Fibroblast of villous mesenchyme (primary cell): Measurements from ENCODE around the gene DOCK8. TPM values are rescaled to one million over a fixed set of nuclear protein-coding genes. Genes with fewer than 3 reads are reported as not detected.

ENCODE experiments used
- DNase-seq: peaks from one replicate; pipeline ENCODE4 v3.0.0-alpha.2; 2010; ENCODE audit warnings: low read depth
- H3K4me3 ChIP-seq: 2 replicates; pipeline ENCODE4 v1.5.1; 2011; ENCODE audit warnings: low read depth, mild to moderate bottlenecking, low read length
- total RNA-seq: library from RNA; depleted of rRNA; stranded (reverse); fragments of >200 nt; gene quantifications from 2 replicates; pipeline ENCODE4 v1.2.3, GENCODE V29; 2012
- TF ChIP-seq, protein P1 (sequence below): IDR thresholded peaks from 2 replicates; pipeline ENCODE4 v1.5.1; 2012; ENCODE audit warnings: low read depth, mild to moderate bottlenecking, low read length; ENCODE audit not compliant: insufficient read depth

Gene DOCK8
- total RNA-seq, 1 donor = 2.6 TPM

DNA sequence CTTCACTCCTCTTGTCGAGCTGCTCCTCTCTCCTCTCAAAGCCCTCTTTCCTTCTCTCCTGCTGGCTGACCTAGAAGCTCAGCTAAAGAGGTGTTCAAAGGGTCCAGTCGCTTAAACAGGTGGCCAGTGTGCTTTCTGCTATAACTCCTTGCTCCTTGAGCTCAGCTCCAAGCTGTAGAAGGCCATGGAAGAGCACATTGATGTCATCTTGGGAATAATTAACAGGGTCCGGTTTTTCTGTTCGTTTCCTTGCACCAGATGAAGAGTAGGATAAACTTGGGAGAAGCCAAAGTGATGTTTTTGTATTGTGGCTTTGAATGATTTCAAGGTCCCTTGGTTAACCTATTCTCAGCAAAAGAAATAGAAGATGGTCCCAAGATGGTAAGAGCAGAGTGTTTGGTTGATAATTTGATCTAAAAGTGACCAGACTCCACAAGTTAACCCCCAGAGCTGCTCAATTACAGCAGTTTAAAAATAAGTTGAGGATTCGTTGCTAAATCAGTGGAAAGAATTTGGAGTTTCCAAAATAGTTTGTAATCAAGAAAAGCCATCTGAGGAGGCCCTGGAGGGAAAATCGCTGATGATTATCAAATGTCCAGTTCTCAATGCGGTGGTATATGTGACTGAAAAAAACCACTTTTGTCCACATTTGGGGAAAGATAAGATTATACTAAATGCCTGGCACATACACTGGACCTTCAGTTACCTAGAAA, 148.1 kb downstream of the DOCK8 start:
- no peak for DNase-seq
- TF ChIP-seq, protein P1, sequence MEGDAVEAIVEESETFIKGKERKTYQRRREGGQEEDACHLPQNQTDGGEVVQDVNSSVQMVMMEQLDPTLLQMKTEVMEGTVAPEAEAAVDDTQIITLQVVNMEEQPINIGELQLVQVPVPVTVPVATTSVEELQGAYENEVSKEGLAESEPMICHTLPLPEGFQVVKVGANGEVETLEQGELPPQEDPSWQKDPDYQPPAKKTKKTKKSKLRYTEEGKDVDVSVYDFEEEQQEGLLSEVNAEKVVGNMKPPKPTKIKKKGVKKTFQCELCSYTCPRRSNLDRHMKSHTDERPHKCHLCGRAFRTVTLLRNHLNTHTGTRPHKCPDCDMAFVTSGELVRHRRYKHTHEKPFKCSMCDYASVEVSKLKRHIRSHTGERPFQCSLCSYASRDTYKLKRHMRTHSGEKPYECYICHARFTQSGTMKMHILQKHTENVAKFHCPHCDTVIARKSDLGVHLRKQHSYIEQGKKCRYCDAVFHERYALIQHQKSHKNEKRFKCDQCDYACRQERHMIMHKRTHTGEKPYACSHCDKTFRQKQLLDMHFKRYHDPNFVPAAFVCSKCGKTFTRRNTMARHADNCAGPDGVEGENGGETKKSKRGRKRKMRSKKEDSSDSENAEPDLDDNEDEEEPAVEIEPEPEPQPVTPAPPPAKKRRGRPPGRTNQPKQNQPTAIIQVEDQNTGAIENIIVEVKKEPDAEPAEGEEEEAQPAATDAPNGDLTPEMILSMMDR = no peak
- H3K4me3 ChIP-seq = no peak overlapping the region

DNA sequence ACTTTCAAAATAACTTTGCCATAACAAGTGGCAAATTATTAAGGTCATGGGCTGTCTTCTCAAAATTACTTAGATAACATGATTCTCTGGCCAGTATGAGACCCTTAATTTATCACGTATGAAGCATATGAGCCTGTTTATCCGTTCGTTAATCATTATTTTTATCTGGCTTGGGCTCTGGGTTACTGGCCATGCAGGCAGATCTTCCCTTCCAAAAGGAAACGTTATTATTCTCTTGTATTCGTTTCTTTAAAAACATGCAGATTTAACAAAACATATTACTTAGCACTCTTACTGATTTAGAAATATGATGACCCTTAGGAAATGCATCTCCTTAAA, 148.6 kb downstream of the DOCK8 start:
- TF ChIP-seq, protein P1 = no peak
- DNase-seq = no peak

DNA sequence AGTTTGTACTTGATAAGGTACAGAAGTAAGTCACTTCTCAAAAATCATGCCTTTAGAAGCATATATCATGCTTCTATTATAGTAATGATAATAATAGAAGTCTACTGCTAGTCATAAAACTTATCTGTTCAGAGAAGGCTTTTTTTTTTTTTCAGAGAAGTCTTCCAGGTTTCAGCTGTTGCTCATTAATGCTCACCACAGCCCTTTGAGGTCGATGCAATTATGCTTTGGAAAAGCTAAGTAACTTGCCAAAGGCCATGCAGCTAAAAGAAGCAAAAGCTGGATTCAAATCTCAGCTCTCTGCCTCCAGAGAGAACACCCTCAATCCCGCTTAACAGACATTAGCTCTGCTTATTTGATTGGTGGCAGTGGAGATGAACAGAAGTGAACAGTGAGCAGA, 150.8 kb downstream of the DOCK8 start:
- H3K4me3 ChIP-seq = no peak overlapping the region
- TF ChIP-seq, protein P1 = no peak
- DNase-seq = peak; percentile 9

More for the DNA sequence above, 148.6 kb downstream of the DOCK8 start:
- H3K4me3 ChIP-seq = no peak overlapping the region

DNA sequence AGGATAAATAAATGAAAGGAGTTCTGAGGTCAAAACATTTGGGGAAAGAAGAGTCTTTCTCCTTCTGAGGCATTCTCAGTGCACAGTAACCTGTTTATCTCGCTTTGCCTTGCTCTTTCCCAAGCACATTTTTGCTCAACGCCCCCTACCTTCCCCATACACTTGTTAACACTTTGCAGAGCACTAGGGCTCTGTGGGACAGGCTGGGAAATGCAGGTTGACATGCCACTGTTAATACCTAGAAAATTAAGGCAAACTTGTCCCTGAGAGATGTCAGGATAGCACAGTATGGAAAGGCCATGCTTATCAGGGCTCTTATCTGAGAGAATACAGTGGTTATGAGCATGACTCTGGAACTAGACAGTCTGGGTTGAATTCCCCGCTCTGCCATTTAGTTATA, 152.0 kb downstream of the DOCK8 start:
- H3K4me3 ChIP-seq = no peak overlapping the region
- no peak for DNase-seq
- TF ChIP-seq, protein P1 = no peak

DNA sequence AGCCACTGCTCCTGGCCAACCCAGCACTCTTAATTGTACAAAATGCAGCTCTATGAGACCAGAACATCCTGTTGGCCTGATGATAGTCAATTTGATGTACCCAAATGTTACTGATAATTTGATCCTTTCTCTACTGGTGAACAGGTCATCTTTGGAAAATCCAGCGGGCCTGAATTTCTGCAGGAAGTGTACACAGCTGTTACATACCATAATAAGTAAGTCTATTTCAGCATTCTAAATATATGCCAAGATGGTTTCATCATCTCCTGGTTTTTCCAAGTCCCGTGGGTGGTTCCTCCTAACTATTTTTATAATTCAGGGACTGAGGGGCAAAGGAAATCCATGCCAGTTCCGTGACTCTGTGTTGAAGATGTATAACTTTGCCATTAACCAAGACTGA, 155.4 kb downstream of the DOCK8 start:
- H3K4me3 ChIP-seq = no peak overlapping the region
- no peak for DNase-seq
- TF ChIP-seq, protein P1 = no peak

DNA sequence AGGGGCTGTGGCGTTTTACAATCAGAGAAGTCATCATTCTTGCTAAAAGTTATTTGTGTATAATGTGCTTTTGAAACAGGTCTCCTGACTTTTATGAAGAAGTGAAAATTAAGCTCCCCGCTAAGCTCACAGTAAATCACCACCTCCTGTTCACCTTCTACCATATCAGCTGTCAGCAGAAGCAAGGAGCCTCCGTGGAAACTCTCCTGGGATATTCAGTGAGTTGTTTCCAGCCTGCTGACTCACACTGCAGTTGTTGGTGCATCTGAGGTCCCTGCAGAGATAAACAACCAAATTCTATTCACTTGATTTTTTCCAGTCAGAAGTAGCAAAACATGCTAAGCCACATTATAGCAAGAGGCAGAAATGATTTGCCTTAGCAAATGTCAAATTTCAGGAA, 156.7 kb downstream of the DOCK8 start:
- no peak overlapping the region for H3K4me3 ChIP-seq
- TF ChIP-seq, protein P1 = no peak
- DNase-seq = peak; percentile 30

DNA sequence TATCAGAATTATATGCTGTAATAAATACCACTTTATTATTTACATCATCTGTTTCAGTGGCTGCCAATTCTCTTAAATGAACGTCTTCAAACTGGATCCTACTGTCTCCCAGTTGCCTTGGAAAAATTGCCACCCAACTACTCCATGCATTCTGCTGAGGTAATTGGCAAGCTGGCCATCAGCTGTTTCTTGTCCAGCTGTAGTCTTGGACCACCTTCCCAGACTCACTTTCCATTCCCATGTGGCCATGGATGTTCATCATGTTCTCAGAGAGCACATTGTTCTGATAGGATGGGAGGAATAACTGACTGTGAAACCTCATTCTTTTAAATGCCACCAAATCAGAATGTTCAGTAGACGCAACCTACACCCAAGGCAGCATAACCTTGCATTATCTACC, 157.5 kb downstream of the DOCK8 start:
- DNase-seq = no peak
- TF ChIP-seq, protein P1 = no peak
- no peak overlapping the region for H3K4me3 ChIP-seq
